OCI-LY1 (cell line): ENCODE results near the gene SH3YL1.

Source experiments
- EZH2 ChIP-seq: fragments of 200-600 bp; sonication (generic), shearing (Covaris generic); IDR thresholded peaks from 2 replicates; pipeline ENCODE4 v1.8.0; 2017; ENCODE audit warnings: borderline replicate concordance, mixed run types, mild to moderate bottlenecking, antibody characterized with exemption, low read length, moderate library complexity, mixed read lengths
- TF ChIP-seq, protein P1 (sequence below): fragments of 200-600 bp; sonication (generic), shearing (Covaris generic); IDR thresholded peaks from 2 replicates; pipeline ENCODE4 v1.5.1; 2017; ENCODE audit warnings: mild to moderate bottlenecking, antibody characterized with exemption, low read length, moderate library complexity, mixed read lengths

DNA sequence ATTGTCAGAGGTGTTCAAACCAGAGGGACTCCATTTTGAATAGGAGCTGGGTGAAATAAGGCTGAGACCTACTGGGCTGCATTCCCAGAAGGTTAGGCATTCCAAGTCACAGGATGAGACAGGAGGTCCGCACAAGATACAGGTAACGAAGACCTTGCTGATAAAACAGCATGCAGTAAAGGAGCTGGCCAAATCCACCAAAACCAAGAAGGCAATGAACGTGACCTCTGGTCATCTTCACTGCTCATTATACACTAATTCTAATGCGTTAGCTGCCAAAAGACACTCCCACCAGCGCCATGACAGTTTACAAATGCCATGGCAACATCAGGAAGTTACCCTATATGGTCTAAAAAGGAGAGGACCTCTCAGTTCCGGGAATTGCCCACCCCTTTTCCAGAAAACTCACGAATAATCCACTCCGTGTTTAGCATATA is 10.6 kb downstream of the SH3YL1 start:
- TF ChIP-seq, protein P1, sequence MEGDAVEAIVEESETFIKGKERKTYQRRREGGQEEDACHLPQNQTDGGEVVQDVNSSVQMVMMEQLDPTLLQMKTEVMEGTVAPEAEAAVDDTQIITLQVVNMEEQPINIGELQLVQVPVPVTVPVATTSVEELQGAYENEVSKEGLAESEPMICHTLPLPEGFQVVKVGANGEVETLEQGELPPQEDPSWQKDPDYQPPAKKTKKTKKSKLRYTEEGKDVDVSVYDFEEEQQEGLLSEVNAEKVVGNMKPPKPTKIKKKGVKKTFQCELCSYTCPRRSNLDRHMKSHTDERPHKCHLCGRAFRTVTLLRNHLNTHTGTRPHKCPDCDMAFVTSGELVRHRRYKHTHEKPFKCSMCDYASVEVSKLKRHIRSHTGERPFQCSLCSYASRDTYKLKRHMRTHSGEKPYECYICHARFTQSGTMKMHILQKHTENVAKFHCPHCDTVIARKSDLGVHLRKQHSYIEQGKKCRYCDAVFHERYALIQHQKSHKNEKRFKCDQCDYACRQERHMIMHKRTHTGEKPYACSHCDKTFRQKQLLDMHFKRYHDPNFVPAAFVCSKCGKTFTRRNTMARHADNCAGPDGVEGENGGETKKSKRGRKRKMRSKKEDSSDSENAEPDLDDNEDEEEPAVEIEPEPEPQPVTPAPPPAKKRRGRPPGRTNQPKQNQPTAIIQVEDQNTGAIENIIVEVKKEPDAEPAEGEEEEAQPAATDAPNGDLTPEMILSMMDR: no peak
- no peak for TF ChIP-seq EZH2
